Activated CD4-positive, alpha-beta T cell treated with anti-CD3 and anti-CD28 coated beads, Interleukin-2, amount 10 ng/mL, durations not matched to agents 24 days and 14 days (primary cell): Measurements from ENCODE around the gene ANKFY1. TPM values are rescaled to one million over a fixed set of nuclear protein-coding genes. Genes with fewer than 3 reads are reported as not detected.
A peak's percentile ranks its signal among the peaks of the same experiment; 100 is the strongest.

Experiments
- DNase-seq: peaks from one replicate; pipeline ENCODE4 v3.0.0; 2022
- H3K27ac Mint-ChIP-seq: one replicate; pipeline ENCODE4 v1.8.0; 2022; ENCODE audit warnings: mild to moderate bottlenecking, mixed read lengths
- H3K27me3 Mint-ChIP-seq: one replicate; pipeline ENCODE4 v1.8.0; 2022; ENCODE audit warnings: mixed read lengths
- H3K36me3 Mint-ChIP-seq: one replicate; pipeline ENCODE4 v1.8.0; 2022; ENCODE audit warnings: low read depth, mild to moderate bottlenecking, mixed read lengths
- H3K4me1 Mint-ChIP-seq: one replicate; pipeline ENCODE4 v1.8.0; 2021; ENCODE audit warnings: mixed read lengths
- H3K4me3 Mint-ChIP-seq: one replicate; pipeline ENCODE4 v1.8.0; 2022; ENCODE audit warnings: mild to moderate bottlenecking, moderate library complexity, mixed read lengths
- H3K9me3 Mint-ChIP-seq: one replicate; pipeline ENCODE4 v1.8.0; 2021; ENCODE audit warnings: mixed read lengths
- intact Hi-C: fragments of 100-400 bp; cut with micrococcal nuclease; formaldehyde crosslinking; loops from one replicate; pipeline ENCODE4 v1.15.1; 2023
- total RNA-seq: library from RNA; stranded (reverse); gene quantifications from 2 replicates; pipeline ENCODE4 v1.2.3, GENCODE V29; 2022

Gene ANKFY1
- total RNA-seq, 1 donor from 2014 or later, result 53.1 TPM

GRCh38 chr17:4219241-4219640 lies 44.5 kb downstream of the ANKFY1 start:
- intact Hi-C loops, result loop anchor here (5.0 kb wide), 1 partner anchor 43 kb away; the partner anchor contains the start of gene ANKFY1
- no peak overlapping the region for H3K27ac Mint-ChIP-seq
- H3K36me3 Mint-ChIP-seq, result peaks cover 22% of the 10 kb centered on the region

GRCh38 chr17:4215882-4216570 lies 47.8 kb downstream of the ANKFY1 start:
- no peak for DNase-seq
- no peak overlapping the region for H3K4me3 Mint-ChIP-seq
- H3K4me1 Mint-ChIP-seq, result peaks cover 9% of the 10 kb centered on the region
- peaks cover 20% of the 10 kb centered on the region for H3K36me3 Mint-ChIP-seq
- no peaks in the 10 kb centered on the region for H3K27me3 Mint-ChIP-seq
- intact Hi-C loops, result loop anchor here (1.0 to 5.0 kb wide), 3 partner anchors 46 to 197 kb away; partner anchors contain the start of gene ANKFY1
- peak overlapping the region; percentile 35 for H3K27ac Mint-ChIP-seq
- no peaks in the 10 kb centered on the region for H3K9me3 Mint-ChIP-seq

More at GRCh38 chr17:4219241-4219640, 44.5 kb downstream of the ANKFY1 start:
- Mint-ChIP-seq H3K4me3 (no peak overlapping the region), H3K4me1 (peaks cover 9% of the 10 kb centered on the region), H3K27me3 (no peaks in the 10 kb centered on the region), H3K9me3 (no peaks in the 10 kb centered on the region)
- DNase-seq, result no peak

- DNase-seq, result no peak
- Mint-ChIP-seq H3K9me3 (no peaks in the 10 kb centered on the region), H3K27me3 (no peaks in the 10 kb centered on the region), H3K4me1 (peaks cover 9% of the 10 kb centered on the region), H3K36me3 (peaks cover 27% of the 10 kb centered on the region), H3K4me3 (no peak overlapping the region), H3K27ac (peak overlapping the region; percentile 32)
- intact Hi-C loops, result loop anchor here (2.0 kb wide), 1 partner anchor 91 kb away; no protein-coding TSS in a partner anchor
These were observed 49.6 kb downstream of the ANKFY1 start for GRCh38 chr17:4214157-4214556.

- H3K36me3 Mint-ChIP-seq, result peaks cover 50% of the 10 kb centered on the region
- no peak overlapping the region for H3K4me3 Mint-ChIP-seq
- intact Hi-C loops, result no loop called here
- no peaks in the 10 kb centered on the region for H3K27me3 Mint-ChIP-seq
- peaks cover 8% of the 10 kb centered on the region for H3K4me1 Mint-ChIP-seq
- H3K27ac Mint-ChIP-seq, result no peak overlapping the region
- DNase-seq, result no peak
- H3K9me3 Mint-ChIP-seq, result no peaks in the 10 kb centered on the region
These were observed 54.2 kb downstream of the ANKFY1 start for GRCh38 chr17:4209611-4210010.

GRCh38 chr17:4208238-4208637 lies 55.5 kb downstream of the ANKFY1 start:
- Mint-ChIP-seq H3K9me3 (no peaks in the 10 kb centered on the region), H3K36me3 (peaks cover 53% of the 10 kb centered on the region), H3K4me1 (peaks cover 9% of the 10 kb centered on the region), H3K4me3 (no peak overlapping the region), H3K27ac (no peak overlapping the region), H3K27me3 (no peaks in the 10 kb centered on the region)
- DNase-seq, result no peak
- intact Hi-C loops, result no loop called here

- intact Hi-C loops, result no loop called here
- Mint-ChIP-seq H3K27ac (peak overlapping the region; percentile 31), H3K9me3 (no peaks in the 10 kb centered on the region), H3K4me3 (no peak overlapping the region), H3K36me3 (peaks cover 53% of the 10 kb centered on the region), H3K27me3 (no peaks in the 10 kb centered on the region), H3K4me1 (peaks cover 9% of the 10 kb centered on the region)
- DNase-seq, result no peak
These were observed 56.8 kb downstream of the ANKFY1 start for GRCh38 chr17:4206962-4207361.

- H3K27me3 Mint-ChIP-seq, result no peaks in the 10 kb centered on the region
- H3K4me1 Mint-ChIP-seq, result peaks cover 9% of the 10 kb centered on the region
- intact Hi-C loops, result no loop called here
- no peaks in the 10 kb centered on the region for H3K9me3 Mint-ChIP-seq
- peaks cover 56% of the 10 kb centered on the region for H3K36me3 Mint-ChIP-seq
- no peak overlapping the region for H3K27ac Mint-ChIP-seq
- H3K4me3 Mint-ChIP-seq, result no peak overlapping the region
- no peak for DNase-seq
These were observed 57.9 kb downstream of the ANKFY1 start for GRCh38 chr17:4205917-4206316.

- Mint-ChIP-seq H3K27ac (no peak overlapping the region), H3K27me3 (no peaks in the 10 kb centered on the region), H3K9me3 (no peaks in the 10 kb centered on the region), H3K36me3 (peaks cover 54% of the 10 kb centered on the region), H3K4me3 (no peak overlapping the region), H3K4me1 (peaks cover 11% of the 10 kb centered on the region)
- intact Hi-C loops, result no loop called here
- no peak for DNase-seq
These were observed 59.0 kb downstream of the ANKFY1 start for GRCh38 chr17:4204710-4205173.

GRCh38 chr17:4204190-4204589 lies 59.6 kb downstream of the ANKFY1 start:
- intact Hi-C loops, result no loop called here
- Mint-ChIP-seq H3K4me3 (no peak overlapping the region), H3K27me3 (no peaks in the 10 kb centered on the region), H3K36me3 (peaks cover 51% of the 10 kb centered on the region), H3K27ac (no peak overlapping the region), H3K4me1 (peaks cover 11% of the 10 kb centered on the region), H3K9me3 (no peaks in the 10 kb centered on the region)
- no peak for DNase-seq

- intact Hi-C loops, result no loop called here
- no peak overlapping the region for H3K4me3 Mint-ChIP-seq
- peaks cover 36% of the 10 kb centered on the region for H3K36me3 Mint-ChIP-seq
- peak overlapping the region; percentile 8 for H3K27ac Mint-ChIP-seq
- no peaks in the 10 kb centered on the region for H3K9me3 Mint-ChIP-seq
- H3K27me3 Mint-ChIP-seq, result no peaks in the 10 kb centered on the region
- DNase-seq, result no peak
- H3K4me1 Mint-ChIP-seq, result peaks cover 6% of the 10 kb centered on the region
These were observed 62.6 kb downstream of the ANKFY1 start for GRCh38 chr17:4201226-4201625.

GRCh38 chr17:4199818-4200402 lies 63.9 kb downstream of the ANKFY1 start:
- H3K36me3 Mint-ChIP-seq, result peaks cover 40% of the 10 kb centered on the region
- DNase-seq, result peak; percentile 81
- H3K27ac Mint-ChIP-seq, result no peak overlapping the region
- no peaks in the 10 kb centered on the region for H3K9me3 Mint-ChIP-seq
- H3K4me1 Mint-ChIP-seq, result peaks cover 9% of the 10 kb centered on the region
- H3K27me3 Mint-ChIP-seq, result no peaks in the 10 kb centered on the region
- intact Hi-C loops, result loop anchor here (1.0 kb wide), 1 partner anchor 213 kb away; no protein-coding TSS in a partner anchor
- no peak overlapping the region for H3K4me3 Mint-ChIP-seq

- Mint-ChIP-seq H3K36me3 (peaks cover 39% of the 10 kb centered on the region), H3K4me3 (no peak overlapping the region), H3K9me3 (no peaks in the 10 kb centered on the region), H3K4me1 (peaks cover 7% of the 10 kb centered on the region), H3K27ac (no peak overlapping the region), H3K27me3 (no peaks in the 10 kb centered on the region)
- intact Hi-C loops, result loop anchor here (1.0 kb wide), 1 partner anchor 214 kb away; no protein-coding TSS in a partner anchor
- DNase-seq, result no peak
These were observed 64.8 kb downstream of the ANKFY1 start for GRCh38 chr17:4198995-4199394.

GRCh38 chr17:4195306-4195705 lies 68.5 kb downstream of the ANKFY1 start:
- Mint-ChIP-seq H3K4me3 (no peak overlapping the region), H3K36me3 (peaks cover 36% of the 10 kb centered on the region), H3K9me3 (no peaks in the 10 kb centered on the region), H3K27me3 (no peaks in the 10 kb centered on the region), H3K27ac (no peak overlapping the region), H3K4me1 (peaks cover 6% of the 10 kb centered on the region)
- intact Hi-C loops, result no loop called here
- DNase-seq, result no peak

GRCh38 chr17:4194796-4195195 lies 69.0 kb downstream of the ANKFY1 start:
- H3K36me3 Mint-ChIP-seq, result peaks cover 35% of the 10 kb centered on the region
- H3K27ac Mint-ChIP-seq, result no peak overlapping the region
- no peaks in the 10 kb centered on the region for H3K27me3 Mint-ChIP-seq
- H3K4me3 Mint-ChIP-seq, result no peak overlapping the region
- H3K4me1 Mint-ChIP-seq, result peaks cover 6% of the 10 kb centered on the region
- intact Hi-C loops, result no loop called here
- H3K9me3 Mint-ChIP-seq, result no peaks in the 10 kb centered on the region
- DNase-seq, result no peak
